NCI-H748 treated with DMSO at 0.1 percent for 48 hours (cell line): ENCODE data around the gene AIRE.
A peak's percentile ranks its signal among the peaks of the same experiment; 100 is the strongest.
"Not testable (repeated sequence)": the region's sequence is repeated elsewhere in the genome, so short reads cannot be mapped to it uniquely, and the experiment has no call there.

ENCODE experiments used
- DNase-seq: peaks from one replicate; lab custom pipeline; 2025; lab: John Stamatoyannopoulos, UW

The AIRE gene

DNA sequence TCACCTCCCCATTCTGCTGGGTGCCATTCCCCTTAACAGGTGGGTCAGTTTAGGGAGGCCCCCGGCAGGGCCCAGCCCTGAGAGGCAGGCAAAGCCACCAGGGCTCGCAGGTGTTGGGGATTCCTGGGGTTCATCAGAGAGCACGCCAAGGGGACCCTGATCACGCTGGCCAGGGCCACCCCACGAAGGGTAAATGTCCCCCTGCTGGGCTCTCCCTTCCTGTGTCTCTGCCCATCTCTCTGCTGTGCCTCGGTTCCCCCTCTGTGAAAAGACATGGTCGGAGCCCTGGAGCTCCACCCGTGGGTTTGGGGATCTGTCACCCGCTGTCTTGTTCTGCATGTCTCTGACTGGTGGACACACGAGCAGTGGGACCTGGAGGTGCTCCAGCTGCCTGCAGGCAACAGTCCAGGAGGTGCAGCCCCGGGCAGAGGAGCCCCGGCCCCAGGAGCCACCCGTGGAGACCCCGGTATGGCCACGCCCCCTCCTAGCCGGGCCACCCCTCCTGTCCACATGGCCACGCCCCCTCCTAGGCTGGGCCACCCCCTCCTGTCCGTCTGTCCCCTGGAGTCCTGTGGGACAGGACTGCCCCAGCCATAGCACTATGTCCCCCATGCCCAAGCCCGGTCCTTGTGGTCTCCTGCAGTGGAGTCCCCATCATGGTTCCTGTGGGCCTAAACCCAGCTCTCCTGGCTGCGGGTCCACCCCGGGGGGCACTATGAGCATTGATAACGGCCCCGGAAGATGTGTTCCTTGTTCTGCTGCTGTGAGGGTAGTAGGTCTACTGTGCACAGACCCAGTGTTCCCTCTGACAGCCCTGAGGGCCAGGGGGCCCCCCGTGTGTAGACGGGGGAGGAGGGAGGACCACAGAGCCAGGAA is 6.5 kb downstream of the AIRE start:
- DNase-seq: no peak

DNA sequence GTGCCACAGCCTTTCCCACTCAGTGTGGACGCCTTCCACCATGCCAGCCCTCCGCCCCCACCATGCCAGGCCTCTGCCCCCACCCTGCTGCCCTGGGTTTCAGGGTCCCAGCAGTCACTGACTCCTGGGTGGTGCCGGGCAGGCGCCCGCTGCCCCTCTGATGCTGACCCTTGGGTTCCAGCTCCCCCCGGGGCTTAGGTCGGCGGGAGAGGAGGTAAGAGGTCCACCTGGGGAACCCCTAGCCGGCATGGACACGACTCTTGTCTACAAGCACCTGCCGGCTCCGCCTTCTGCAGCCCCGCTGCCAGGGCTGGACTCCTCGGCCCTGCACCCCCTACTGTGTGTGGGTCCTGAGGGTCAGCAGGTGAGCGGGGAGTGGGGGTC is 7.1 kb downstream of the AIRE start:
- DNase-seq: no peak

DNA sequence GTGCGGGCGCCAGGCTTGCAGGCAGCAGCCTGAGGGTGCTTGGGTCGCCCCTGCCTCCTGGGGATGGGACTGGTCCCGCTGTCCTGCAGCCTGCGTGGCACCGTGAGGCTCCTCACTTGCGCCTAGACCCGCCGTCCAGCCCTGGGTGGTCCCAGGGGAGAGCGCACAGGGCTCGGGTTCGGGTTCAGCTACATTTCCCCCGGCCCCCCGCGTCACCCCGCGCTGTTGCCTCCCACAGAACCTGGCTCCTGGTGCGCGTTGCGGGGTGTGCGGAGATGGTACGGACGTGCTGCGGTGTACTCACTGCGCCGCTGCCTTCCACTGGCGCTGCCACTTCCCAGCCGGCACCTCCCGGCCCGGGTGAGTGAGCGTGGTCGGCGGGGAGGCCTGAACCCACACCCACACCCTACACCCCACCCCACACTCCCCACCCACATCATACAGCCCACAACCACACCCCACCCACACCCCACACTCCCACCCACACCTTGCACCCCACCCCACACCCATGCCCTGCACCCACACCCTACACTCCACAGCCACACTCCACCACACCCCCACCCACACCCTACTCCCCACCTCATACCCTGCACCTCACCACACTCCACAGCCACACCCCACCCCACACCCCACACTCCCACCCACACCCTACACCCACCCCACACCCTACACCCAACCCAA is 8.0 kb downstream of the AIRE start:
- DNase-seq: no peak

DNA sequence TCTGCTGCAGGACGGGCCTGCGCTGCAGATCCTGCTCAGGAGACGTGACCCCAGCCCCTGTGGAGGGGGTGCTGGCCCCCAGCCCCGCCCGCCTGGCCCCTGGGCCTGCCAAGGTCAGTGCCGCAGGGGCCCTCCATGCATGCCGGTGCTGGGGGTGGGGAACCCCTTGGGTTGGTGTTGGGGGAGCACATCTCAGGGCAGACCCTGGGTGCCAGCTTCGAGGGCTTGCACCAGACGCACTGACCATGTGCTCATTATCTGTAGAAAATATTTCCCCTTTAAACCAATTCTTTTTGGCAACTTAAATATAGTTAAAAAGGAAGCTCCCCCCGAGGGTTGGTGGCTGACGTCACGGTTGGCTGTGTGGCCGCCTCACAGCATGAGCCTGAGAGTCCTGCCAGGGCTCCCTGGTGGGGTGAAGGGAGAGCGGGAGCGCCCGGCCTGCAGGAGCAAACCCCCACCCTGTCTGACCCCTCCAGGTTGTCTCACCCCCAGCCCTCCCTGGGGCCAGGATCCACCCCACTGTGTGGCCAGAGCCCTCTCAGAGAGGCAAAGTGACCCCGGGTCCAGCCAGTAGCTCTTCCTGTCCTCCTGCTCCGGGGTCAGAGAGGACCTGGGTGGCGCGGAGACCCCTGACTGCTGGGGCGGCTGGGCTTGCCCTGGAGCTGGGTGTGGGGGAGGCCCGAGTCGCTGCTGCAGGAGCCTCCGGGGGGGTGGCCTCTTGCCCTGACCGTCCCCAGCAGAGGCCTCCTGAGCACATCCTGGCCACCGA is 8.9 kb downstream of the AIRE start:
- no peak for DNase-seq

DNA sequence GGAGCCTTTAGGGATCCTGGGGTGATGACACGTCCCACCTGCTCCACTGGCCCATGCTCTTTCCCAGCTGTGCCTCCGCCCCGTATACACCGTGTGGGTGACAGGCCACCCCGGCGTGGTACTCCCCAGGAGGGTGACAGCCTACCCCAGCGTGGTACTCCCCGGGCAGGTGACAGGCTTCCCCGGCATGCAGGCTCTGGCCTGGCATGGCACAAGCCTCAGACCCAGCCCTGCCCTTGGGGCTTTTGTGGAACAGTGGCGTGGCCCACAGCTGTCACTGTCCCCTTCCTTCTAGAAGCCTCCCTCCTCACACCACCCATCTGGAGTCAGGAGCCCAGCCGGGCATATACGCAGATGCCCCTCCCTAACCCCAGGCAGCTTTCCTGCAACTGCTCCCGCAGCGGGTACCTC is 9.5 kb downstream of the AIRE start:
- no peak for DNase-seq

DNA sequence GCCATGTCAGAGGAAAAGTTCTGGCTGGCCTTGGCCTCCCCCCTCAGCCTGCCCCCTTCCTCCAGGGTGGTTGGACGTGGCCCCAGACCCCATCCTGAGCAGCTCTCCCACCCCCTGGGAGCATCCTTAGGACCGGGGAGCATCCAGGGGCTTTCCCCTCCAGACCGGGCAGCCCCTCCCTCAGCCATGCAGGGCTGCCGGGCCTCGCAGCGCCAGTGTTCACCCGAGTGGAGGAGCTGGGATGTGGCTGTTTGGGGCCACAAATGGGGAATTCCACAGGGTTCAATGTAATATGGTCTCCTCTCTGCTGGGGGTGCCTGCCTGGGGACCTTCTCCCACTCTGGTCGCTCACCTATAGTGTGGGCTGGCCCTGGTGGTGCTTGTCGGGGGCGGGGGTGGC is 10.0 kb downstream of the AIRE start:
- DNase-seq: no peak

DNA sequence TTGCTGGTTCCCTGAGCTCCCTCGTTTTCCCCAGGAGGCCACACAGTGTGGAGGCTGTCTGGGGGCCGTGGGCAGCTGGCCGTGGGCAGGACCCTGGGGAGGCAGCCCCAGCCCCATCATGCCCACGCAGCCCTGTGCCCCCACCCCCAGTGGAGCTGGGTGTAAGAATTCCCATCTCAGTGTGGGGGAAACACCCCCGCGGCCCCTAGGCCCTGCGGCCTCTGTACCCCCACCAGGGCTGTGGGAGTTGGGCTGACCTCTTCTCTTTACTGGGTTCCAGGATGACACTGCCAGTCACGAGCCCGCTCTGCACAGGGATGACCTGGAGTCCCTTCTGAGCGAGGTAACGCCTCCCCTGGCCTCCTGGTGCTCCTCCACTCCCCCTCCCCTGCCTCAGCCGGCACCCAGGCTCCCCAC is 10.4 kb downstream of the AIRE start:
- DNase-seq: no peak

DNA sequence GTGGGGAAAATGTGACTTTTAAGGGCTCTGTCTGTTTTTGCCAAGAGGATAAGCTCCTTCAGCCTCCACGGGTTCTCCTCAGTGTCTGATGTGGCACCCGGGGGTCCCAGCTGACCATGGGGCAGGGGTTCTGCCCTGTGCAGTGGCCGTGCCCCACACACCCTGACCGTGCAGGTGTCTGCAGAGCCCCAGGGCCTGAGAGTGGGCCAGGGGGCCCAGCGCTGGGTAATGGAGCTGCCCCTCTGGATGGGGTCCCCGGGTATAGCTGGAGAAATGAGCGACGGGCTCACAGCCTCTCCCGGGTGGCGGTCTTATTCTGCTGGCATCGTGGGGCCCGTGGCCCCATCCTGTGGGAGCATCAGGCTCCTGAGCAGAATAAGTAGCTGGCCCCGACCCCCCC is 11.2 kb downstream of the AIRE start:
- DNase-seq: no peak

DNA sequence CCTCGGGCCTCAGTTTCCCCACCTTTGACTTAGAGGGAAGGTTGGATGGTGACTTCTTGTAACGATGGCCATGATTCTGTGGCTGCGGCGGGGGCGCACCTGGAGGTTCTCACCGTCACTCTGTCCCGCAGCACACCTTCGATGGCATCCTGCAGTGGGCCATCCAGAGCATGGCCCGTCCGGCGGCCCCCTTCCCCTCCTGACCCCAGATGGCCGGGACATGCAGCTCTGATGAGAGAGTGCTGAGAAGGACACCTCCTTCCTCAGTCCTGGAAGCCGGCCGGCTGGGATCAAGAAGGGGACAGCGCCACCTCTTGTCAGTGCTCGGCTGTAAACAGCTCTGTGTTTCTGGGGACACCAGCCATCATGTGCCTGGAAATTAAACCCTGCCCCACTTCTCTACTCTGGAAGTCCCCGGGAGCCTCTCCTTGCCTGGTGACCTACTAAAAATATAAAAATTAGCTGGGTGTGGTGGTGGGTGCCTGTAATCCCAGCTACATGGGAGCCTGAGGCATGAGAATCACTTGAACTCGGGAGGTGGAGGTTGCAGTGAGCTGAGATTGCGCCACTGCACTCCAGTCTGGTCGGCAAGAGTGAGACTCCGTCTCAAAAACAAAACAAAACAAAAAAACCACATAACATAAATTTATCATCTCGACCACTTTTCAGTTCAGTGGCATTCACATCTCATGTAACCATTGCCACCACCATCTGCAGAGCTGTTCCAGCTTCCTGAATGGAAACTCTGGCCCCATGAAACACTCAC is 12.0 kb downstream of the AIRE start:
- peak; percentile 70 for DNase-seq

DNA sequence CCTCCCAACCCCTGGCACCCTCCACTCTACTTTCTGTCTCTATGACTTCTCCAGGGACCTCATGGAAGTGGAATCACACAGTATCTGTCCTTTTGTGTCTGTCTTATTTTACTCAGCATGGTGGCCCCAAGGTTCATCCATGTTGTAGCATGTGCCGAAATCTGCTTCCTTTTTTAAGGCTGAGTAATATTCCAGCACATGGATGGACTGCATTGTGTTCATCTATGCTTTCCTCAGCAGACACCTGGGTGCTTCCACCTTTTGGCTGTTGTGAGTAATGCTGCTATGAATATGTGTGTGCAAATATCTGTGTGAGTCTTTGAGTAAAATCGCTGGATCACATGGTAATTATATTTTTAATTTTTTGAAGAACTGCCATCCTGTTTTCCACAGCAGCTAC is 12.6 kb downstream of the AIRE start:
- DNase-seq: no peak

DNA sequence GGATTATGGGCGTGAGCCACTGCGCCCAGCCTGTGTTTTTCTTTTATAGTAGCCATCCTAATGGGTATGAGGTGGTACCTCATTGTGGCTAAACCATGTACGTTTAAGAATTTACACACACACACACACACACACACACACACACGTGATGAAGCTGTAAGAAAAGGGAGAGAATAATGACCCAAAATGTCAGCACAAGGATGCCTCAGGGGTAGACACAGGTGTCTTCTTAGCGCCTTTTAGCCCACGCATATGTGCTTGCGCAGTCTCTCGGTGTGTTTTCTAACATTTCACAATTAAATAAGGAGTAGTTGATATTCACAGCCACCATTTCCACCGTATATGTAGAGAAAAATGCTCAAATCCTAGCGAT is 13.4 kb downstream of the AIRE start:
- DNase-seq: no peak

DNA sequence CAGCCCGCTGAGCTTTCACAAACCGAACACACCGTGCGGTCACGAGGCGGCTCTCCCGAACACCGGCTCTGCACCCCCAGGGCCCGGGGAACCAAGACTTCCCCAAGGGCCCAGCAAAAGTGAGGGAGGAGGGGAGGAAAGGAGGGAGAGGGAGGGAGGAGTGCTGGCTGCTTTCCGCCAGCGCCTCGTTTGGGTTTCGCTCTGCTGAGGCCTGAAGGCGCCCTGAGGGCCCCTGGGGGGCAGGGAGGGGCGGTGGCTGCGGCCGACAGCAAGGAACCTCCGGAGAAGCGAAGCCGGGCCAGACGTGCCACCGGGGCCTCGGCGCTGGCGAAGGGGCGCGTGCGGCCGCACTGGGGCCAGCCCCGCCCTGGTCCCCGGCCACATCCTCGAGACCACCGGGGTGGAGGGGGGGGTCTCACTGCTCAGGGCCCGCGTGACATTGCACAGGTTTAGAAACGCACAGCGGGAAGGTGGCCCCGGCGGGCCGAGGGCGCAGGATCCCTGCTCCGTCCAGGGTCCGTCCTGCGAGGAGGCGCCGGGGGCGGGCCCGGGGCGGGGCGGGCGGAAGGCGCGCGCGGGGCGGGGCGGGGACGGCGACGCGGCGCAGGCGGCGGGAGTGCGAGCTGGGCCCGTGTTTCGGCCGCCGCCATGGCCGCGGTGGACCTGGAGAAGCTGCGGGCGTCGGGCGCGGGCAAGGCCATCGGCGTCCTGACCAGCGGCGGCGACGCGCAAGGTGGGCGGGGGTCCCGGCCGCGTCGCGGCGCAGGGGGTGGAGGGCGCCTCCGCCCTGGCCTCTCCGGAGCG is 14.0 kb downstream of the AIRE start, which contains the start of gene PFKL:
Gene PFKL, plus strand, starts transcription at position 596 of the 804 bp plus-strand sequence. Its CDS starts 53 bp downstream, at position 649.
- no peak for DNase-seq

DNA sequence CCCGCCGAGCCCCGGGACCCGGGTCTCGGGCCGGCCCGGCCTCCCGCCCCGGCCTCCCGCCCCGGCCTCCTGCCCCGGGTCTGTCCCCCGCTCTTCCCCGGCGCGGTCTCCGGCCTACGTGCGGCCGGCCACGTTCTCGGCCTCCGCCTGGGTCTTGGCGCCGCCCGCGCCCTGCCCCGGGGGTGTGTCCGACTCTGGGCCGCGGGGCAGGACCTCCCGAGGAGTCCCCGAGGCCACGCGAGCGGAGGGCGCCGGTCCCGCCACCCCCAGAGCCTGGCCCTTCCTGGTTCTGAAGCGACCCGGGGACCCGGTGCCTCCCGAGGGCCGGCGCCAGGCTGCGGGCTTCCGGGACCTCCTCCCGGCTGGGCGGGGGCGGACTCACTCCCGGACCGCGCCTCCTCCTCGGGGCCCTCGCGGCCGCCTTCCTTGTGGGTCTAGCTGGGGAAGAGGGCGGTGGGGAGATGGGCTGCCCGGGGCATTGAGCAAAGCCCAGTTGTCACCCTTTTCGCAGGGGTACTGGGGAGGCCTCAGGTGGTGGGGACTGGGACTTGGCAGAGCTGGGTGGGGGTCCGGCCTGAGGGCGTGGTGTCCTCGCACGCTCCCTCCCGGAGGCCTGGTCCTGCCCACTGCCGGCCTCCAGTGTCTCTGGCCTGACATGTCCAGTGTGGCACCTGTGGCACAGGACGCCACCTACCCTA is 14.7 kb downstream of the AIRE start:
- peak; percentile 23 for DNase-seq

DNA sequence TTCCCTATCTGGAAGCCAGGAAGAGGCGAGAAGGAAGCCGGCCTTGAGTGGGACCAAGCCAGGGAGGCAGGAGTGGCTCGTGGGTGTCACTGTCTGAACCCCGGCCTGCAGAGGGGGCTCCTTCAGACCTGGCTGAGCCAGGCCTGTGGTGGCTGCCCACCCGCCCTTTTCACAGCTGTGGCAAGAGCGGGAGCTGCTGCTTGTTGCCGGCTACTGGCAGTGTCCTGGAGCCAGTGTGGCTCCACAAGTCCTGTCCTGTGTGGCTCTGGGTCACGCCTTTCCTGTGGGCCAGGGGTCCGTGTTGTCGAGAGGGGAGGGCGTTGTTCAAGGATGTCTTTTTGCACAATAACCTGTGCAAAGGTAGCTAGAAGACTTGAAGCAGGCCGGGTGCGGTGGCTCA is 15.5 kb downstream of the AIRE start:
- DNase-seq: no peak

DNA sequence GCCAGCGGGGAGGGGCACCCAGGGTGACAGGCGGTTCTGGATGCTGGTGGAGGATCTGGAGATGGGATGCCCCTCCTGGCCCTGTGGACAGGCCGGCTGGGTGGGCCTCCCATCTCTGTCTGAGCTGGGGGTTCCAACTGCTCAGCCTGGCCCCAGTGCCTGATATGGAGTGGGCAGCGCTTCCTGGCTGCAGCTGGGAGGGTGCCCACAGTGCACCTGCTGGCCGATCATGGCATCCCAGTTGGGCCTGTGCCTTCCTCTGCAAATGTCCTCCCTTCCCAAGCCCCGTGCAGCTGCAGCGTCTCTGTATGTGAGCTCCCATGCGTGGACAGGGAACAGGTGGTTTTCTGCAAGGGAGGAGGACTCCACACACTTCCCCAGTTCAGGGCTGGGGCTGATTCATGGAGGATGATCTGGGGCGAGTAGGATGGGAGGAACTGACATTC is 16.3 kb downstream of the AIRE start:
- DNase-seq: no peak

DNA sequence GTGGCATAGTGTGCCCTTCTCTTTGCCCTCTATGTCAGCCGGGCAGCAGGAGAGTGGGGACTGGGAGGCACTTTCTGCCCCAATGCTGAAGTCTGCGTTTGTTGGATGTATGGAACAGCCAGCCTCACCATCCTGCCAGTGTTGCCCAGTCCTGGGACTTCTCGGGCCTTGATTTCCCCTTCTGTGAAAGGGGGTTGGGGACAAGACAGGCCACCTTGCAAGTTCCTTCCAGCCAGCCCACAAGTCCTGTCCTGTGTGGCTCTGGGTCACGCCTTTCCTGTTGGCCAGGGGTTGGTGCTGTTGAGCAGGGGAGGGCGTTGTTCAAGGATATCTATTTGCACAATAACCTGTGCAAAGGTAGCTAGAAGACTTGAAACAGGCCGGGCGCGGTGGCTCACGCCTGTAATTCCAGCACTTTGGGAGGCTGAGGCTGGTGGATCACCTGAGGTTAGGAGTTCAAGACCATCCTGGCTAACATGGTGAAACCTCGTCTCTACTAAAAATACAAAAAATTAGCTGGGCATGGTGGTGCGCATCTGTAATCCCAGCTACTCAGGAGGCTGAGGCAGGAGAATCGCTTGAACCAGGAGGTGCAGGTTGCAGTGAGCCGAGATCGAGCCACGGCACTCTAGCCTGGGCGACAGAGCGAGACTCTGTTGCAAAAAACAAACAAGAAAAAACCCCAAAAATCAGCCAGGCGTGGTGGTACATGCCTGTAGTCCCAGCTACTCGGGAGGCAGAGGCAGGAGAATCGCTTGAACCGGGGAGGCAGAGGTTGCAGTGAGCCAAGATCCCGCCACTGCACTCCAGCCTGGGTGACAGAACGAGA is 17.1 kb downstream of the AIRE start:
- not testable (repeated sequence) for DNase-seq

DNA sequence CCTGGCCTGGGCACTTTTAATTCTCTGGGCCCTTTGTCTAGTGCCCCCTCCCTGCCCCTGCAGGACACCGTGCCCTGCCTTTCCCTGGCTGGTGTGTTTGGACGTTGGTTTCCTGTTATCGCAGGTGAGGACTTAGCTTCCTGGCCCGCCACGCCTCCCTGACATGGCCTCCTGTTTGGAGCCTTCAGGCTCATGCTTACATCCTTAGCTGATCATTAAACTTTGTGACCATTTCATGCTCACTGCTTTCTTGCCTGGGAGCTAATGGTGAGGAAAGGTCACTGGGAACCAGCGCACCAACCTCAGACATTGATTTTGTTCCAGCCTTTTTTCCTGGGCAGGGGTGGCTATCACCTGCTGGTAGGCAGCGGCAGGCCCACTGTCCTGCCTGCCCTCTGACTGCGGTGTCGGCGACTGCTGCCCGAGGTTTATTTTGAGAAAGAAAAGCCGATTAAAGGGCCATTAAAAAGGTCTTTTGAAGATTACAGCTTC is 17.9 kb downstream of the AIRE start:
- no peak for DNase-seq

DNA sequence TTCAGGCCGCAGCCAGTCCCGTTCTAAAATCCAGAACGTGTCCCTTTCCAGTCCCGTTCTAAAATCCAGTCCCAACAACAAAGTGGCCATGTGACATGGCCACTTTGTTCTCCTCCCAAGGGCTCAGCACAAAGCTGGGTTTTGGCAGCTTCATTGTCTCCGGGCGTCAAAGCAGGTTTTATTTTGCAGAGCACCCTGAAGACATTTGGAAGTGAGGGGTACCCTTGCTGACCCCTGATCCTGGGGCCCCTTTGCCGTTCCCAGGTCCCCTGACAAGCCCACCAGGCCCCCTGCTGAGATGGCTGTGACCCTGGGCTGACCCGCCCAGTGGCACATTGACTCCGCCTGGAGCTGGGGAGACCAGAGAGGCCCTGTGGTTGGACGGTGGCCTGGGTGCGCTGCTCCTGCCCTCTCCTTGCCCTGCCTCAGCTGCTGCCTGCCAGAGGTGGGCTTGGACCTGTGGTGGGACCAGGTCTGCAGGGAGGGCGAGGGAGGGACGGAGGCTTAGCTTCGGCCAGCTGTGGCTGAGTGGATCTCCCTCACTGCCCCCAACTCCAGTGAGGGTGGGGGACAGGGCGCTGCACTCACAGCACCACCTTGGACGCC is 18.4 kb downstream of the AIRE start:
- DNase-seq: no peak

DNA sequence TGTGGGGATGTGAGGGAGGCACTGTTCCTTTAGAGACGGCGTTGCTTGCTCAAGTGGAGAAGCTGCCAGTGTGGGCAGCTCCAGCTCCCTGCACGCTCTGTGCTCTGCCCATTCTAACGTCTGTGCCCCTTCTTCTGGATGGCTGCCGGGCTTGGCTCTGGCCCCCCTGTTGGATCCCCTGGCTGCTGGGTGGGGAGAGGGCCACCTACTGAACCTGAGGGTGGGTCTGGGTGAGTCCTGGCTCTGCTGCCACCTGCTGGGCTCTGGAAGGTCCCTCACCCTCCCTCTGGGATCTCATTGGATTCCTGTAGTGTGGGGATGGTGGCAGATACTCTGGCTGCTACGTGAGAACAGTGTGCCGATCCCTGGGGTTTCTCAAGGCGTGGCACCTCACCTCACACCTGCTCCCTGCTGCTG is 19.2 kb downstream of the AIRE start:
- no peak for DNase-seq
